Suprapubic skin (tissue), 4 donors: ENCODE measurements around the gene GPR149.

Experiments
- CTCF ChIP-seq, 2 donors: fragments of 200-600 bp in 1 of 2; fragments of 450-650 bp in 1 of 2; sonication (generic) in 1 of 2; IDR thresholded peaks; one replicate each; pipeline ENCODE4 v1.5.1; 2016 to 2019; ENCODE audit warnings: antibody characterized with exemption in 2 of 2, mild to moderate bottlenecking in 1 of 2, moderate library complexity in 1 of 2
- EP300 ChIP-seq: sonication (generic); formaldehyde crosslinking; IDR thresholded peaks from one replicate; pipeline ENCODE4 v1.6.1; 2017; ENCODE audit warnings: antibody characterized with exemption
- POLR2AphosphoS5 ChIP-seq, 3 donors: sonication (generic); formaldehyde crosslinking; IDR thresholded peaks; one replicate each; pipeline ENCODE4 v1.6.1; 2017; ENCODE audit warnings: antibody characterized with exemption in 3 of 3

- no peak for TF ChIP-seq EP300
- TF ChIP-seq CTCF (IDR thresholded peaks at IDR 0.05) = no peak
- TF ChIP-seq POLR2AphosphoS5 (IDR thresholded peaks at IDR 0.05) = no peak
Measured at GRCh38 chr3:154398084-154398967, 31.7 kb downstream of the GPR149 start.
